H1 (cell line): Measurements from ENCODE around the gene ERO1A. TPM values are rescaled to one million over a fixed set of nuclear protein-coding genes. Genes with fewer than 3 reads are reported as not detected.

Experiments
- CTCF ChIA-PET: fragments of 300-600 bp; sonication (Branson Sonifier 250); formaldehyde crosslinking; loops from one replicate; lab custom pipeline; 2021; ENCODE audit not compliant: partially characterized antibody; lab: Charles Lee
- POLR2A ChIA-PET: fragments of 300-600 bp; sonication (Branson Sonifier 250); formaldehyde crosslinking; loops from one replicate; lab custom pipeline; 2021; ENCODE audit warnings: inconsistent platforms; ENCODE audit not compliant: partially characterized antibody; lab: Charles Lee
- DNase-seq, 2 experiments: peaks; one replicate each; pipeline versions ENCODE4 v3.0.0 to v3.0.0-alpha.2; 2010 to 2022; ENCODE audit warnings: low spot score in 2 of 2, low read depth in 1 of 2, mixed read lengths in 1 of 2
- FAIRE-seq: peaks from 2 replicates; lab custom pipeline; 2011; peaks lifted over from hg19 to GRCh38; lab: Jason Lieb, UNC
- H2AFZ ChIP-seq: 2 replicates; pipeline ENCODE4 v1.8.1; 2012; ENCODE audit warnings: low read length, inconsistent platforms
- H2AK5ac ChIP-seq: 2 replicates; pipeline ENCODE4 v1.6.1; 2013; ENCODE audit warnings: low read depth, low read length
- H2BK120ac ChIP-seq: replicated peaks from 2 replicates; pipeline ENCODE3; 2013; ENCODE audit warnings: low read depth, low read length, inconsistent platforms
- H2BK12ac ChIP-seq: 2 replicates; pipeline ENCODE4 v1.6.1; 2013; ENCODE audit warnings: low read depth, low read length
- H2BK15ac ChIP-seq: 2 replicates; pipeline ENCODE4 v1.6.1; 2013; ENCODE audit warnings: low read length
- H2BK20ac ChIP-seq: 2 replicates; pipeline ENCODE4 v1.6.1; 2013; ENCODE audit warnings: low read length
- H2BK5ac ChIP-seq: 2 replicates; pipeline ENCODE4 v1.6.1; 2013; ENCODE audit warnings: low read depth, low read length
- H3K14ac ChIP-seq: 2 replicates; pipeline ENCODE4 v1.6.1; 2013; ENCODE audit warnings: inconsistent platforms; ENCODE audit not compliant: insufficient read length
- H3K18ac ChIP-seq: 2 replicates; pipeline ENCODE4 v1.6.1; 2013; ENCODE audit warnings: low read length; ENCODE audit errors: extremely low read depth
- H3K23ac ChIP-seq: 2 replicates; pipeline ENCODE4 v1.6.1; 2013; ENCODE audit warnings: inconsistent platforms; ENCODE audit not compliant: insufficient read length
- H3K23me2 ChIP-seq: 2 replicates; pipeline ENCODE4 v1.6.1; 2013; ENCODE audit warnings: low read depth, low read length
- H3K27ac ChIP-seq: 2 replicates; pipeline ENCODE4 v1.6.1; 2011; ENCODE audit warnings: low read depth, low read length, inconsistent platforms
- H3K27me3 ChIP-seq, 4 experiments: replicated peaks in 1 of 4; 1 replicate in 1 of 4; 2 replicates in 3 of 4; pipeline versions ENCODE4 v1.6.1 to v1.8.1; 2011 to 2013; ENCODE audit warnings: low read length in 3 of 4, mild to moderate bottlenecking in 3 of 4, inconsistent platforms in 2 of 4, mixed read lengths in 2 of 4, moderate library complexity in 1 of 4; ENCODE audit not compliant: control insufficient read depth in 3 of 4, insufficient read depth in 3 of 4; ENCODE audit errors: extremely low read depth in 1 of 4
- H3K36me3 ChIP-seq, 4 experiments: 2 replicates each; pipeline versions ENCODE4 v1.6.1 to v1.8.1; 2011 to 2013; ENCODE audit warnings: mild to moderate bottlenecking in 4 of 4, low read length in 3 of 4, moderate library complexity in 2 of 4, control low read depth in 1 of 4, inconsistent platforms in 1 of 4; ENCODE audit not compliant: insufficient read depth in 4 of 4, control insufficient read depth in 2 of 4
- H3K4ac ChIP-seq: replicated peaks from 2 replicates; pipeline ENCODE3; 2013; ENCODE audit warnings: low read length, low read depth, mixed read lengths, inconsistent platforms; ENCODE audit not compliant: insufficient read length
- H3K4me1 ChIP-seq, 4 experiments: replicated peaks in 1 of 4; 1 replicate in 1 of 4; 2 replicates in 3 of 4; pipeline versions ENCODE4 v1.6.1 to v1.8.1; 2011 to 2013; ENCODE audit warnings: low read length in 3 of 4, inconsistent platforms in 2 of 4, mixed read lengths in 1 of 4; ENCODE audit not compliant: insufficient read depth in 4 of 4, control insufficient read depth in 3 of 4
- H3K4me2 ChIP-seq, 2 experiments: 2 replicates each; pipeline versions ENCODE4 v1.6.1 to v1.8.1; 2011 to 2013; ENCODE audit warnings: low read depth in 2 of 2, low read length in 2 of 2, control low read depth in 1 of 2, inconsistent platforms in 1 of 2, mild to moderate bottlenecking in 1 of 2; ENCODE audit not compliant: insufficient read depth in 1 of 2
- H3K4me3 ChIP-seq, 4 experiments: fragments of 200-600, 300-600 bp in 1 of 4; sonication (generic), shearing (Covaris generic), sonication (Bioruptor Twin) in 1 of 4; 2 replicates each; pipeline versions ENCODE4 v1.5.1 to v1.8.1; 2011 to 2016; ENCODE audit warnings: low read length in 4 of 4, low read depth in 3 of 4, control low read depth in 2 of 4, inconsistent platforms in 2 of 4, mild to moderate bottlenecking in 2 of 4, mixed read lengths in 1 of 4, moderate library complexity in 1 of 4; ENCODE audit not compliant: insufficient read depth in 2 of 4; ENCODE audit errors: extremely low read depth in 1 of 4
- H3K56ac ChIP-seq: replicated peaks from 2 replicates; pipeline ENCODE3; 2013; ENCODE audit warnings: low read depth, mild to moderate bottlenecking, mixed read lengths, low read length, inconsistent platforms; ENCODE audit not compliant: insufficient read length
- H3K79me1 ChIP-seq: 2 replicates; pipeline ENCODE4 v1.6.1; 2013; ENCODE audit warnings: low read depth, low read length, control low read depth
- H3K79me2 ChIP-seq, 2 experiments: 2 replicates each; pipeline versions ENCODE4 v1.6.1 to v1.8.1; 2012 to 2013; ENCODE audit warnings: low read length in 2 of 2, mild to moderate bottlenecking in 2 of 2, inconsistent platforms in 1 of 2; ENCODE audit not compliant: insufficient read depth in 2 of 2, control insufficient read depth in 1 of 2
- H3K9ac ChIP-seq, 4 experiments: replicated peaks in 1 of 4; 1 replicate in 1 of 4; 2 replicates in 3 of 4; pipeline versions ENCODE4 v1.6.1 to v1.8.1; 2011 to 2013; ENCODE audit warnings: low read depth in 3 of 4, low read length in 3 of 4, control low read depth in 2 of 4, mild to moderate bottlenecking in 2 of 4, moderate library complexity in 2 of 4, inconsistent platforms in 1 of 4; ENCODE audit errors: extremely low read depth in 1 of 4
- H3K9me3 ChIP-seq, 2 experiments: 2 replicates each; pipeline versions ENCODE4 v1.6.1 to v1.8.1; 2012 to 2013; ENCODE audit warnings: mild to moderate bottlenecking in 2 of 2, moderate library complexity in 2 of 2, control low read depth in 1 of 2, inconsistent platforms in 1 of 2, low read depth in 1 of 2, low read length in 1 of 2, mixed read lengths in 1 of 2; ENCODE audit not compliant: insufficient read depth in 2 of 2
- H4K20me1 ChIP-seq, 2 experiments: replicated peaks in 1 of 2; 2 replicates each; pipeline versions ENCODE3 to v1.8.1; 2011 to 2013; ENCODE audit warnings: inconsistent platforms in 2 of 2, low read length in 2 of 2, mild to moderate bottlenecking in 1 of 2; ENCODE audit not compliant: insufficient read depth in 2 of 2, control insufficient read depth in 1 of 2
- H4K5ac ChIP-seq: 2 replicates; pipeline ENCODE4 v1.6.1; 2013; ENCODE audit warnings: low read length, low read depth, mixed read lengths, inconsistent platforms; ENCODE audit not compliant: insufficient read length
- H4K8ac ChIP-seq: 2 replicates; pipeline ENCODE4 v1.8.0; 2013; ENCODE audit warnings: mild to moderate bottlenecking, moderate library complexity, low read length, inconsistent platforms; ENCODE audit not compliant: insufficient read depth; ENCODE audit errors: extremely low read depth
- H4K91ac ChIP-seq: replicated peaks from 2 replicates; pipeline ENCODE3; 2013; ENCODE audit warnings: low read length, mixed read lengths, inconsistent platforms; ENCODE audit not compliant: insufficient read length
- BACH1 ChIP-seq: IDR thresholded peaks from 2 replicates; pipeline ENCODE4 v1.6.1; 2012; ENCODE audit warnings: low read length, improper control_type of control experiment
- KDM4A ChIP-seq: IDR thresholded peaks from one replicate; pipeline ENCODE4 v1.7.1; 2012; ENCODE audit warnings: low read depth, mild to moderate bottlenecking, moderate library complexity, low read length, inconsistent platforms; ENCODE audit not compliant: severe bottlenecking
- POU5F1 ChIP-seq: IDR thresholded peaks from 2 replicates; pipeline ENCODE4 v1.6.1; 2011; ENCODE audit warnings: low read depth, mild to moderate bottlenecking, low read length, moderate library complexity
- RBBP5 ChIP-seq: IDR thresholded peaks from 2 replicates; pipeline ENCODE4 v1.7.1; 2012; ENCODE audit warnings: low read depth, mild to moderate bottlenecking, inconsistent platforms, low read length, moderate library complexity, borderline replicate concordance
- SP1 ChIP-seq: IDR thresholded peaks from 2 replicates; pipeline ENCODE4 v1.6.1; 2011; ENCODE audit warnings: low read depth, low read length
- WGBS, 2 experiments: shearing (Covaris generic) in 1 of 2; methylation state at CpG; one replicate each; pipeline versions ENCODE4 v1.1.6 to v1.1.7; 2013 to 2015; ENCODE audit warnings: low lambda C conversion rate in 2 of 2, mixed read lengths in 2 of 2, inconsistent platforms in 1 of 2, low coverage in 1 of 2, missing lambda C conversion rate in 1 of 2; ENCODE audit not compliant: insufficient replicate concordance in 2 of 2, insufficient coverage in 1 of 2, insufficient read length in 1 of 2; ENCODE audit errors: extremely low coverage in 1 of 2, missing lambda C conversion rate in 1 of 2; 5-methylcytosine and 5-hydroxymethylcytosine counted together
- polyA plus RNA-seq, 7 experiments: library from polyadenylated mRNA; depleted of rRNA in 3 of 7; stranded (reverse) in 5 of 7; unstranded in 2 of 7; fragments of >200 nt in 5 of 7; fragments of 200-250 nt in 2 of 7; gene quantifications; 1 replicate in 5 of 7; 2 replicates in 1 of 7; 4 replicates in 1 of 7; pipeline versions ENCODE4 v1.2.1 to v1.2.3, GENCODE V29; 2011 to 2013; ENCODE audit warnings: missing spikeins in 2 of 7, mixed read lengths in 2 of 7
- total RNA-seq: library from RNA; stranded (reverse); fragmentation: NEBNext Ultra II Directional; extraction: Animal tissue kit (Norgen Biotek cat#: 25700); gene quantifications from 2 replicates; pipeline ENCODE4 v1.2.1, GENCODE V29; 2021

ERO1A gene
- total and polyA plus RNA-seq, 2 of the 8 experiments (the other 6 are each of a cell fraction or from before 2014, with no cell fraction given), result 15.7 to 42.0 TPM

DNA sequence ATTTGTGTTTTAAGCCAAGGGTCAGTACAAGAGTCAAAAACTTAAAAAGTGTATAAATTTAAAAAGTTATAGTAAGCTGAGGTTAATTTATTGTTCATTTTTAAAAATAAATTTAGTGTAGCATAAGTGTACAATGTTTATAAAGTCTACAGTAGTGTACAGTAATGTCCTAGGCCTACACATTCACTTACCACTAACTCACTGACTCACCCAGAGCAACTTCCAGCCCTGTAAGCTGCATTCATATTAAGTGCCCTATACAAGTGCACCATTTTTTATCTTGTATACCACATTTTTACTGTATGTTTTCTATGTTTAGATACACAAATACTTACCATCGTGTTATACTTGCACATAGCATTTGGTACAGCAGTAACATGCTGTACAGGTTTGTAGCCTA is 105.0 kb downstream of the ERO1A start:
- Histone ChIP-seq H2BK120ac (no peak overlapping the region), H3K79me2 (no peaks in the 10 kb centered on the region), H3K56ac (no peak overlapping the region), H4K20me1 (no peaks in the 10 kb centered on the region), H3K27ac (no peak overlapping the region), H4K8ac (no peak overlapping the region), H3K14ac (no peak overlapping the region), H3K23ac (no peak overlapping the region), H2BK15ac (no peak overlapping the region), H3K4me1 (no peaks in the 10 kb centered on the region), H3K23me2 (no peaks in the 10 kb centered on the region), H3K4ac (no peak overlapping the region), H3K4me2 (no peak overlapping the region), H3K27me3 (no peaks in the 10 kb centered on the region), H3K79me1 (no peaks in the 10 kb centered on the region), H2BK5ac (no peak overlapping the region), H3K9me3 (no peaks in the 10 kb centered on the region), H2AFZ (no peak overlapping the region), H4K91ac (no peak overlapping the region), H2BK20ac (no peak overlapping the region), H3K9ac (no peak overlapping the region), H3K4me3 (no peak overlapping the region), H2BK12ac (no peak overlapping the region), H3K18ac (no peak overlapping the region), H2AK5ac (no peak overlapping the region), H4K5ac (no peak overlapping the region), H3K36me3 (no peaks in the 10 kb centered on the region)
- FAIRE-seq (no peak), DNase-seq (no peak)
- ChIA-PET CTCF (interaction anchor here (0.6 kb wide), 1 partner anchor 178 kb away, joined by 4 read pairs; no protein-coding TSS in a partner anchor), POLR2A (no interaction called here)
- whole genome bisulfite sequencing, 2 experiments, result 92% methylated on average over 1 of the region's 1 CpG; no CpG with 5 or more reads in 1 of the 2 experiments
- TF ChIP-seq BACH1, result no peak
- TF ChIP-seq KDM4A, result no peak
- no peak for TF ChIP-seq POU5F1
- no peak for TF ChIP-seq SP1
- no peak for TF ChIP-seq RBBP5

Other genes starting within 250 kb of the ERO1A start
- gene TXNDC16, start 143.1 kb downstream of the ERO1A start, total RNA-seq, result 14.3 and 15.3 TPM in 2 replicates
- 3.2 and 6.7 TPM in 2 replicates for gene TXNDC16, start 143.1 kb downstream of the ERO1A start, polyA plus RNA-seq (2011; rRNA removed)
- 3.2 and 4.3 TPM in 2 replicates for gene GPR137C, start 142.7 kb downstream of the ERO1A start, total RNA-seq
- gene GPR137C, start 142.7 kb downstream of the ERO1A start, polyA plus RNA-seq (2011; rRNA removed), result 1.7 and 2.7 TPM in 2 replicates
- gene PSMC6, start 11.6 kb upstream of the ERO1A start, total RNA-seq, result 103 and 107 TPM in 2 replicates
- 21.9 and 45.1 TPM in 2 replicates for gene PSMC6, start 11.6 kb upstream of the ERO1A start, polyA plus RNA-seq (2011; rRNA removed)
- 26.6 and 29.0 TPM in 2 replicates for gene STYX, start 34.6 kb upstream of the ERO1A start, total RNA-seq
- gene STYX, start 34.6 kb upstream of the ERO1A start, polyA plus RNA-seq (2011; rRNA removed), result 5.6 and 8.3 TPM in 2 replicates
- 54.1 and 56.4 TPM in 2 replicates for gene GNPNAT1, start 96.0 kb upstream of the ERO1A start, total RNA-seq
- 22.8 and 25.5 TPM in 2 replicates for gene GNPNAT1, start 96.0 kb upstream of the ERO1A start, polyA plus RNA-seq (2011; rRNA removed)